Stimulated activated CD8-positive, alpha-beta memory T cell treated with anti-CD3 and anti-CD28 coated beads, Interleukin-12 subunit alpha, Interleukin-12 subunit beta, amount 100 ng/mL, for 24 hours (primary cell): ENCODE results near the gene CD200R1.
"Not testable (repeated sequence)": the region's sequence is repeated elsewhere in the genome, so short reads cannot be mapped to it uniquely, and the experiment has no call there.

Experiments used
- DNase-seq: peaks from one replicate; pipeline ENCODE4 v3.0.0-alpha.2; 2020; ENCODE audit errors: extremely low read depth

CD200R1 gene

GRCh38 chr3:112974178-112974517 lies 755 bp downstream of the CD200R1 start:
- no peak for DNase-seq

DNA sequence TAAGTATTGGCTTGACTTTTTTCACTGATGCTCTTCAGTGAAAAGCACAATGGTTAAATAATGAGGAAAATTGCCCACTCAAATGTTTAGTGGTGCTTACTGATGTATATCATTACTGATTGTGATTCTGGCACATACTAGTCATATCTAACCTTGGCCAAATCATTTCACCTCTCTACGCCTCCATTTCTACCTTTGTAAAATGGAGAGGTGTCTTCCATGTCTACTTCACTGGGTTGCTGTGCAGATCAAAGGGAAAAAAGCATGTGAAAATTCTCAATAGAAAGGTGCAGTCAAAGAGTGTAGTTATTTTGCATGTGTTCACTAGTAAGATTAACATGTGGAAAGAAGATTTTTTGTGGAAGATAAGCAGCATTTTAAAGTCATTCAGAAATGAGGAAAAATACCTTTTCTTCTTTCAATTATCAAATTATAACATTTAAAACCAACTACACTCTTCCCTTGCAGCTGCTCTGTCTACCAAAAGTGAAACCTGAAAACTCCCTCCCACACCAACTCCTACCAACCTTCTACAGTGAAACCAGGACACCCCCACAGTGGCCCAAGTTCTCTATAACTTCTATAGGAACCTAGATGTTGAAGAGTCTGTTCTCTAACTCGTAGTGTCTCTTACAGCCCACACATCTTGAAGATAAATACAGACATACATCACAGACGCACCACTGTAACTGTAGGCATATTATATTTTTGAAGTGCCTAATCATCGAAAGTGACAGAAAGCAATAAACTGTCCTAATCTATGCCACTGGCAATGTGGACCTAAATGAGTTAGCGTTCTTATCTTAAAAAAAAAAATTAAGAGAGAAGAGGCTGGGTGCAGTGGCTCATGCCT lies 1.4 kb downstream of the CD200R1 start:
- DNase-seq: peak; percentile 28

DNA sequence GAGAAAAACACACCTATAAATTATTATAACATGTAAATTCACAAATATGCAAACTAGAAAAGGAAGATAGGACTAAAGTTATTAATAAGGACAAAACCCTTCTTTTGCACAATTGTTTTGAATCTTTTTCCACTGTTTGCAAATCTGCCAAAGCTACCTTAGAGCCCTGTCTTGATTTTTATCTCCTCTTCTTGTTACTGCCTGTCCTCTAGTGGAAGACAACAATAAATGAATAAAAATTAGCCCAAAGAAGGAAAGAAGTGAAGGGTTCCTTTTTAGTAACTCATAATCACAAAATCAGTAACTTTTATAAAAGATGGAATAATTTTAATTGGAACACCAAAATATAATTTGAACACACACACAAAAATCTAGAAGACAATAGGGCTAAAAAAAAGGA lies 2.7 kb downstream of the CD200R1 start:
- no peak for DNase-seq

DNA sequence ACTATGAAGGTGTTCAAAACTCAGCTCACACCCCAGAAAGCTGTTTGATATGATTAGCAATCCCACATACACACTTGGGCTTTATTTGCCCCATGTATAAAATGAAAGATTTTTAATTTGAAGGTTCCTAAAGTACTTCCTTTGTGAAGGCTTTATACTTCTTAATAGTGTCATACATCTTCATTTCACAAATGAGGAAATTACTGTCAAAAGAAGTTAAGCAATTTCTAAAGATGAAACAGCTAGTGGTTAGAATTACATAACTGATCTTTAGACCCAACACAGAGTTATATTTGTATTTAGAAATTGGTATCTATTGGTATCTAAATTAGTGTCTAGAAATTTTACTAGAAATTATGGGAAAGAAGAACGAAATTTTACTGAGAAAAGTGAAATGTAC lies 7.1 kb downstream of the CD200R1 start:
- no peak for DNase-seq

DNA sequence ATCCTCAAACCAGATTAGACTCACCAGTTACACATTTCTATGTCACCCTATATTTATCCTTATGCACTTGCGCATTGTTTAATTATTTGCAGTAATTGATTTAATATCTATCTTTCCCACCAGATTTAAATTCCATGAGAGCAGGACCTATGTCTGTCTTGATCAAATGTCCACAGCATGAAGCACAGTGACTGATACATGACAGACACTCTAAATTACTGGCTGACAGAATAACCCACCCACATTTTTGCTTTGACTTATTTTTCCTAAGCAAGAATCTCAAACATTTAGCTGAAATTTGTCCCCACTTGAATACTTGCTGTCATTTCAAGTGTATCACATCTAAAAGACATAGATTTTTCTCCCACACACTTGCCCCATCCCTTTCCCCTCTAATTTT lies 7.5 kb downstream of the CD200R1 start:
- no peak for DNase-seq

DNA sequence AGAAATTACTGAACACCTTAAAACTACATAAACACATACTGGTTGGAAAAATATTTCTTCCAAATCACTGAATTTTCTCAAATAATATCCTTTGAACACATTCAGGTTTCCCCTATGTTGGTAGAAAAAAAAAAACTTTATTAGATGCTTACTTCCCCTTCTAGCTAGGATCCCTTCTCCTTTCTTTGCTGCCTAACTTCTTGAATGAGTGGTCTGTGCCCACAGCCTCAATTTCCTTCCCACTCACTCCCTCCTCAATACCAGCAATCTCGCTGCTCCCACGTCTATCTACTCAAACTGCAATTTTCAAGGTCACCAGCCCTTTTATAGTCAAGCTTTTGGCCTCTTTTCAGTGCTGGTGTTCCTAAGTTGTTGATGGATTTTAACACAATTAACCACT lies 8.3 kb downstream of the CD200R1 start:
- no peak for DNase-seq

- no peak for DNase-seq
These were observed 9.2 kb downstream of the CD200R1 start for GRCh38 chr3:112965656-112966055.

DNA sequence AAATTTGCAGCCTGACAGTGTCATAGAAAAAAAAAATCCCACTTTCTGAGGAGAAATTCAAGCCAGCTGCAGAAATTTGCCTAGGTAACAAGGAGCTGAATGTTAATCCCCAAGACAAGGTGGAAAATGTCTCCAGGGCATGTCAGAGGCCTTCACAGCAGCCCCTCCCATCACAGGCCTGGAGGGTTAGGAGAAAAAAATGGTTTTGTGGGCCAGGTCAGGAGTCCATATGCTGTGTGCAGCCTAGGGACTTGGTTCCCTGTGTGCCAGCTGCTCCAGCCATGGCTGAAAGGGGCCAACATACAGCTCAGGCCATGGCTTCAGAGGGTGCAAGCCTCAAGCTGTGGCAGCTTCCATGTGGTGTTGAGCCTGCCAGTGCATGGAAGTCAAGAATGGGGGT lies 11.2 kb downstream of the CD200R1 start:
- no peak for DNase-seq

- no peak for DNase-seq
These were observed 15.9 kb downstream of the CD200R1 start for GRCh38 chr3:112958811-112959560.

- no peak for DNase-seq
These were observed 18.6 kb downstream of the CD200R1 start for GRCh38 chr3:112956351-112956750.

GRCh38 chr3:112948346-112948838 lies 26.5 kb downstream of the CD200R1 start:
- DNase-seq: no peak

GRCh38 chr3:112931736-112932521 lies 43.0 kb downstream of the CD200R1 start:
- no peak for DNase-seq

- DNase-seq: no peak
These were observed 44.1 kb downstream of the CD200R1 start for GRCh38 chr3:112930771-112931170.

GRCh38 chr3:112925969-112926368 lies 48.9 kb downstream of the CD200R1 start:
- DNase-seq: no peak

- no peak for DNase-seq
These were observed 49.3 kb downstream of the CD200R1 start for GRCh38 chr3:112925560-112925959.

DNA sequence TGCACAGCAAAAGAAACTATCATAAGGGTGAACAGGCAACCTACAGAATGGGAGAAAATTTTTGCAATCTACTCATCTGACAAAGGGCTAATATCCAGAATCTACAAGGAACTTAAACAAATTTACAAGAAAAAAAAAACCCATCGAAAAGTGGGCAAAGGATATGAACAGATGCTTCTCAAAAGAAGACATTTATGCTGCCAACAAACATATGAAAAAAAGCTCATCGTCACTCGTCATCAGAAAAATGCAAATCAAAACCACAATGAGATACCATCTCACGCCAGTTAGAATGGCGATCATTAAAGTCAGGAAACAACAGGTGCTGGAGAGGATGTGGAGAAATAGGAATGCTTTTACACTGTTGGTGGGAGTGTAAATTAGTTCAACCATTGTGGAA lies 55.4 kb downstream of the CD200R1 start:
- DNase-seq: not testable (repeated sequence)

DNA sequence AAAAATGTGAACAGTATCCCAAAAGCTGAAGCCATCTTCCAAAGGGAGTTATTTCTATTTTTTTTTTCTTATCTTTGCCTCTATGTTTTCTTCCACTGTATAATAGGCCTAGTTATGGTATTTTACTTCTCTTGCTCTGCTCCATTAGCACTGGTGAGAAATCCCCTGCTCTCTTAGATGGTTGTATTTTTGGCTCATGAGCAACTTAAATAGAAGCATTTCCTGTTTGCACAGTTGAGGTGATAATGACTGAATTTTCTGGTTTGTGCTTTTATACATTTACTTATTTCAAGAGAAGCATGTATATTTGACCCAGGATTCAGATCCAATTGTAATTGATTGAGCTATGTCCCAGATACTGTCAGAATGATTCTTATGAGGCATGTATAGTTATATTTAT lies 66.7 kb downstream of the CD200R1 start:
- no peak for DNase-seq

- no peak for DNase-seq
These were observed 70.1 kb downstream of the CD200R1 start for GRCh38 chr3:112904786-112905185.

GRCh38 chr3:112900113-112900512 lies 74.8 kb downstream of the CD200R1 start:
- no peak for DNase-seq

DNA sequence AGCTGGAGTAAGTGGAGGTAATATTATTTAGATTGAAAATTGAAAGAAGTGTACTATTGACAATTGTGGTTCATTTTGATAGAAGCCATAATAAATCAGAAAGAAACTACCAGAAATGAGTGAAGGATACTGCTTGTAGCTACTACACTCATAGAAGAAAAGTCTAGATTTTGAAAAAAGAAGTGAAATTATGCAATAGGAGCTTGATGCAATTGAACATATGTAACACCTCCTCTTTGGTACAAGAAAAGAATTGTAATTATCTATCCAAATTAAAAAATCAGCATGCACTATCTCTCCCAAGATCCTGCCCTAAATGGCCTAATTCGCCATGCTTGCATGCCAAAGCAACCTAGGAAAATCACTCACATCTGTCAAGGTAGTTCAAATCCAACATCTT lies 77.1 kb downstream of the CD200R1 start:
- no peak for DNase-seq

GRCh38 chr3:112894258-112894657 lies 80.6 kb downstream of the CD200R1 start:
- DNase-seq: no peak

GRCh38 chr3:112889357-112889756 lies 85.5 kb downstream of the CD200R1 start:
- no peak for DNase-seq
